ENCODE results near the gene ZBED4.

ZBED4 gene

DNA sequence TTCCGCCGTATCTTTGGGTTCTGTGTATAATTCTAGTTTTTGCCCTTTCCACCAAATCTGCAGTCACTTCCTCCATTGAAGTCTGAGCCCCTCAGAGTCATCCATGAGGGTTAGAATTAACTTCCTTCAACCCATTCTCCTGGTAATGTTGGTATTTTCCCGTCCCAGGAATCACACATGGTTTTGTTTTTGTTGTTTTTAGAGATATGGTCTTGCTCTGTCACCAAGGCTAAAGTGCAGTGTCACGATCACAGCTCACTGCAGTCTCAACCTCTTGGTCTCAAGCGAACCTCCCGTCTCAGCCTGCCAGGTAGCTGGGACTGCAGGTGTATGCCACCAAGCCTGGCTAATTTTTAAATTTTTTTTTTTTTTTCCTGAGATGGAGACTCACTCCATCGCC is 18.7 kb downstream of the ZBED4 start:
- H3K27ac ChIP-seq: no peak overlapping the region
- no peak for DNase-seq (ENCODE audit: low read depth, low spot score)

DNA sequence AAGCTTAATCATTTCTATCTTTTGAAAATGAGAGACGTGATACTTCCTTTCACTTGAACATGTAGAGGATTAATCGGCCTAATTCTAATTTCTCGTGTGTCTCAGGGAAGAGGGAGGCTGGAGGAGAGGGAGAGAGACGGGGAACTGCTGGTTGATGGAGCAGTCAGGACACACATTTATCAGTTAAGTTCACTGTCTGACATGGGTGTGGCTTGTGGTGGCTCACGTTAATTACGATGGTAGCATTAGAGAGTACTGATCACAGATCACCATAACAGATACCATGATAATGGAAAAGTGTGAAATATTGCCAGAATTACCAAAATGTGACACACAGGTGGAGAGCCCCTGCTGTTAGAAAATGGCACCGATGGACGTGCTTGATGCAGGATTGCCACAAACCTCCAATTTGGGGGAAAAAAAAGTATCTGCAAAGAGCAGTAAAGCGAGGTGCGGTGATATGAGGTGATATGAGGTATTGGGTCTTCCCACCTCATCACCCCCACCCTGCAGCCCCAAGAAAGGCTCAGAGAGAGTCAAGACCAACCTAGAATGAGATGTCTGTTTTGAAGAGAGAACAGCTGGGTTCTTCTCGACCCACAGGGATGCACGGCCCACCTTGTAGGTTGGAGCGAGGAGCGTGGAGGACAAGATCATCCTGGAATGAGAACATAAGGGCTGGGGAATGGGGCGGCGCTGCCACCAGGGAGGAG is 19.7 kb downstream of the ZBED4 start:
- H3K27ac ChIP-seq: no peak overlapping the region
- DNase-seq (ENCODE audit: low read depth, low spot score): no peak

DNA sequence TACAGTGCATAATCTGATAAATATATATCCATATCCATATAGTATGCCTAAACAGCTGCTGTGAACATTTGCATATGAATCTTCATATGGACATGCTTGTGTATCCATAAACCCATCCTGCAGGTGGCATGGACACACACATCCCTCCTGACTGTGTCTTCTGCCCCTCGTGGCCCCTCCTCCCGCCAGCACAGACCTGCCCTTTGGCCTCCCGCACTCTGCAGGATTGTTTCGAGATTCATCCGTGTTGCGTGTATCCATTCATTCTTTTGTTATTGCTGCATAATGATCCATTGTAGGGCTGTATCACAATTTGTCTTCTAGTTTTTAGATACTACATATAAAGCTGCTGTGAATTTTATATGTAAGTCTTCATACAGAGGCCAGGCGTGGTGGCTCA is 24.0 kb downstream of the ZBED4 start:
- no peak overlapping the region for H3K27ac ChIP-seq
- DNase-seq (ENCODE audit: low read depth, low spot score): no peak

DNA sequence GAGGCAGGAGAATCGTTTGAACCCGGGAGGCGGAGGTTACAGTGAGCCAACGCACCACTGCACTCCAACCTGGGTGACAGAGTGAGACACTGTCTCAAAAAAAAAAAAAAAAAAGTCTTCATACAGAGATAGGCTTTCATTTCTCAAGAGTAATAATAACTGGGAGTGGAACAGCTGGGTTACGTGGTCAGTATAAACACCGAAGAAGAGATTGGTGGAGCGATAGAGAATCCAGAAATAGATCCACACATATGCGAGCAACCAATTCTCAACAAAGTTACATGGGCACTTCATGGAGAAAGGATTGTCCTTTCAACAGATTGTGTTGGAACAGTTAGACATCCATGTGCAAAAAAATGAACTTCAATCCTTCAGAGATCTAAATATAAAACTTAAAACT is 24.6 kb downstream of the ZBED4 start:
- no peak overlapping the region for H3K27ac ChIP-seq
- DNase-seq (ENCODE audit: low read depth, low spot score): no peak

DNA sequence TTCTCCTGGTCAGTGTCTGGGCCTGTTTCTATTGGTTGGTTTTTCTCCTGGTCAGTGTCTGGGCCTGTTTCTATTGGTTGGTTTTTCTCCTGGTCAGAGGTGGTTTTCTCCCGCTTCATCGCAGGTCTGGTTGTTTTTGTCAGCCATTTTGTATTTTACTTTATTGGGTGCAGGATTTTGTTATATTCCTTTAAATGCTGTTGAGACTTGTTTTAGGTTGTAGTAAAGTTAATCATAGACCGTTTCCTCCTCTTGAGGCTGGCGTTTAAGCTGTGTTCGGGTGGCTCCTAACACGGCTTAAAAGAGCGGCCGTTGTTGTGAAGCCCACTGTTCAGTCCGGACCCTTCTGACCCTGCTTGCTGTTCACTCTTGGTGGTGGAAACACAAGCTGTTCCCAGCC is 26.2 kb downstream of the ZBED4 start:
- H3K27ac ChIP-seq: no peak overlapping the region
- DNase-seq (ENCODE audit: low read depth, low spot score): no peak

DNA sequence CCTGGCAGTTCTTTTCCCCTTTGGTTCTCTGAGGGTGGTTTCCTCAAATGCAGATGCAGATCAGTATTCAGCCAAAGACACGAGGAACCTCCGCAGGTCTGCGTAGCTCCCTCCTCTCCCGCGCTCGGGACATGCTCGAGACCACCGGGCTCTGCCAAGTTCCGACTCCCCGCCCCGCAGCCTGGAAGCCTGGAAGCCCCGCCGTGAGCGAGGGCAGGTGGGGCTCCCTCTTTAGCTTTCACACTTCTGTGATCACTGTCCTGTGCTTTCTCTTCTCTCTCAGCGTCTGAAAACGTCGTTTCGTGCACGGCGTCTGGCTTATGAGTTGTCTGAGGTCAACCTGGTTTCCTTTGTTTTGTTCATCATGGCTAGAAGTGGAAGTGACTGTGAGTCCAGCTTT is 26.6 kb downstream of the ZBED4 start:
- no peak for DNase-seq (ENCODE audit: low read depth, low spot score)

DNA sequence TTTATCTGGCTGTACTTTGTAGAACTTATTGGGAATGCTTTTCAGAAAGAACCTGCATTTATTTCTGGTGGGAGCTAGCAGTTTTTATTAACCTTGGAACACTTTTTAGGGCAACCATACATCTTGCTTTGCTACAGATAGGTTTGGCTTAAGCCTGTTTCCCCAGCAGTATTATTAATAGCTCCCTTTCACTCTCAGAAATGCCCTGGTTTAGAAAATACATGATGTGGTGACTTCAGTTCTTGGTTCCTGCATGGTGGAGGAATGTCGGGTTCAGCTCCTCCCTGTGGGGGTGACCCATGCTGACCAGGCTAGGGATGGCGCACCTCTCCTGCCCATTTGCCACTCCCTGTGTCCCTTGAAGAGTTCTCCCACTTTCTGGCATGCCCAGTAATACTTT is 28.2 kb downstream of the ZBED4 start:
- no peak for DNase-seq (ENCODE audit: low read depth, low spot score)
- no peak overlapping the region for H3K27ac ChIP-seq

More for the DNA sequence above, 26.6 kb downstream of the ZBED4 start:
- H3K27ac ChIP-seq: no peak overlapping the region

DNA sequence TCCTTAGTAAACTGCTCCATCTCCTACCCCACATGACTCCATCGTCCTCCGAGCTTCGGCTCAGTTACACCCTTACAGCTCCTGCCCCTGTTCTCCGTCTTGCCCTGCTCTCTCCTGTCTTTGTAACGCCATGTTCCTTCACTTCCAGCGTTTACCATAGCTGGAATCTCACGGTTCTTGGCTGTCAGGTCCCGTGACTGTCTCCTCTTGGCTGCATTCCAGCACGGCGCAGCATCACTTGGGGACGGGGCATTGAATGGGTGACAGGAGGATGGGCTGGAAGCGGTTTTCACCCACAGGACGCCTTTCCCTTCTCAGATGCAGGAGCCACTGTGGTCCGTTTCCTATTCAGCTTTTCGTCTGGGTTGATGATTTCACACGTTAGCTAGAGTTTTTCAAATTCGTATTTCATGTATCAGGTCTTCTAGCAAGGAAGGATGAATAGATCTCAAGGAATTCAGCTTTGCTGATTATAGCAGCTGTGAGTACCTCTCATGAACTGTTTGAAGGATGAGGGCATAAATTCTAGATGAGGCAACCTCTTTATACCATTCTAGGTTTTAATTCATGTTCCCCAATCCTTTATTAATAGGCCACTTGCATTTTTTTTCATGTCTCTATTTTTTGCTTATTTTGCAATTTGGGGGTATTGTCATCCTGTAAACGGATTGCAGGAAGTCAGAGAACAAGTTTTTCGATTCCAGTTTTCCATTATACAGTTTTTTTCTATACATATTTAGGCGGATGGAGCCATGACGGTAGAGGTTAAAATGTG is 29.1 kb downstream of the ZBED4 start:
- no peak overlapping the region for H3K27ac ChIP-seq
- DNase-seq (ENCODE audit: low read depth, low spot score): no peak

DNA sequence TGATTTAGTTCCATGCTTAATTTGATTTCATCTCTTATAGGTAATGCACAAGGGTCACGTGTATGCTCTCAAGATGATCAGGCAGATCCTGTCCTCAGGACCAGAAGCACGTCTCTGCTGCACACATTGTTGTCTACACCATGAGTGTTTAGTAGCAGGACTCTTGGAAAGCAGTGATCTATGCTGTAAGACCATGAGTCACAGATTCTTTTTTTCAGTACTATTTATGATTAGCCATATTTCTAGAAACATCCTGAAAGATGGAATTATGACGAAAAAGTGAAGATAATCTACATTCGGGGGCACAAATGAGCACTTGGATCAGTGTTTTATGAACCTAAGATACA is 29.6 kb downstream of the ZBED4 start:
- no peak for DNase-seq (ENCODE audit: low read depth, low spot score)

DNA sequence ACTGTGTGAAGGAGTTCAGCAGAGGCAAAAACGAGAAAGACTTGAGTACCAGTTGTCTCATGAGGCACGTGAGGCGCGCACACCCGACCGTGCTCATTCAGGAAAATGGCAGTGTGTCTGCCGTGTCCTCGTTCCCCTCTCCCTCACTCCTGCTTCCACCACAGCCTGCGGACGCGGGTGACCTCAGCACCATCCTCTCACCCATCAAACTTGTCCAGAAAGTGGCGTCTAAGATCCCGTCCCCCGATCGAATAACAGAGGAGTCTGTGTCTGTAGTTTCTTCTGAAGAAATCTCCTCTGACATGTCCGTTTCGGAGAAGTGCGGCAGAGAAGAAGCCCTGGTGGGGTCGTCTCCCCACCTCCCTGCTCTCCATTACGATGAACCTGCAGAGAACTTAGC is 30.4 kb downstream of the ZBED4 start:
- DNase-seq (ENCODE audit: low read depth, low spot score): no peak
- H3K27ac ChIP-seq: no peak overlapping the region

More for the DNA sequence above, 29.6 kb downstream of the ZBED4 start:
- no peak overlapping the region for H3K27ac ChIP-seq

DNA sequence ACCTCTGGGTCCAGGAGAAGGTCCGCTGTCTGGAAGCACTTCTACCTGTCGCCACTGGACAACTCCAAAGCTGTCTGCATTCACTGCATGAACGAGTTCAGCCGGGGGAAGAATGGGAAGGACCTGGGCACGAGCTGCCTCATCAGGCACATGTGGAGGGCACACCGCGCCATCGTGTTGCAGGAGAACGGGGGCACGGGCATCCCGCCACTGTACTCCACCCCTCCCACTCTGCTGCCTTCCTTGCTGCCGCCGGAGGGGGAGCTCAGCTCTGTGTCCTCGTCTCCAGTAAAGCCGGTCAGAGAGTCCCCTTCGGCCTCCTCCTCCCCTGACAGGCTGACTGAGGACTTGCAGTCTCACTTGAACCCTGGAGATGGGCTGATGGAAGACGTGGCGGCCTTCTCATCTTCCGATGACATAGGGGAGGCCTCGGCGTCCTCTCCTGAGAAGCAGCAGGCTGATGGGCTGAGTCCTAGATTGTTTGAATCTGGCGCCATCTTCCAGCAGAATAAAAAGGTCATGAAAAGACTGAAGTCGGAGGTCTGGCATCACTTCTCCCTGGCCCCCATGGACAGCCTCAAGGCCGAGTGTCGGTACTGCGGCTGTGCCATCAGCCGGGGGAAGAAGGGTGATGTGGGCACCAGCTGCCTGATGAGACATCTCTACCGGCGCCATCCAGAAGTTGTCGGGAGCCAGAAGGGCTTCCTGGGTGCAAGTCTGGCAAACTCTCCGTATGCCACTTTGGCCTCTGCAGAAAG is 31.0 kb downstream of the ZBED4 start:
- no peak for DNase-seq (ENCODE audit: low read depth, low spot score)
- no peak overlapping the region for H3K27ac ChIP-seq

DNA sequence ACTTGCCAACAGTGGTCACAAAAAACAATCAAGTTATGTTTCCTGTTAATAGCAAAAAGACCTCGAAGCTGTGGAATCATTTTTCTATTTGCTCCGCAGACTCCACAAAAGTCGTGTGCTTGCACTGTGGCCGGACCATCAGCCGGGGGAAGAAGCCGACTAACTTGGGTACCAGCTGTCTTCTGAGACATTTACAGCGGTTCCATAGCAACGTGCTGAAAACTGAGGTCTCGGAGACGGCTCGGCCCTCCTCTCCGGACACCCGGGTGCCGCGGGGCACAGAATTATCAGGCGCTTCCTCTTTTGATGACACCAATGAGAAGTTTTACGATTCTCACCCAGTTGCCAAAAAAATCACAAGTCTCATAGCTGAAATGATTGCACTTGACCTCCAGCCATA is 31.6 kb downstream of the ZBED4 start:
- DNase-seq (ENCODE audit: low read depth, low spot score): no peak
- H3K27ac ChIP-seq: no peak overlapping the region

DNA sequence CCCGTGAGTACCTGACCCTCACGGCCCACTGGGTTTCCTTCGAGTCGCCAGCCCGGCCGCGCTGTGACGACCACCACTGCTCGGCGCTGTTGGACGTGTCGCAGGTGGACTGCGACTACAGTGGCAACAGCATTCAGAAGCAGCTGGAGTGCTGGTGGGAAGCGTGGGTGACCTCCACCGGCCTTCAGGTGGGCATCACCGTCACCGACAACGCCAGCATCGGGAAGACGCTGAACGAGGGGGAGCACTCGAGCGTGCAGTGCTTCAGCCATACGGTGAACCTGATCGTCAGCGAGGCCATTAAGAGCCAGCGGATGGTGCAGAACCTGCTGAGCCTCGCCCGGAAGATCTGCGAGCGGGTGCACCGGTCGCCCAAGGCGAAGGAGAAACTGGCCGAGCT is 32.2 kb downstream of the ZBED4 start:
- no peak for DNase-seq (ENCODE audit: low read depth, low spot score)
- no peak overlapping the region for H3K27ac ChIP-seq

DNA sequence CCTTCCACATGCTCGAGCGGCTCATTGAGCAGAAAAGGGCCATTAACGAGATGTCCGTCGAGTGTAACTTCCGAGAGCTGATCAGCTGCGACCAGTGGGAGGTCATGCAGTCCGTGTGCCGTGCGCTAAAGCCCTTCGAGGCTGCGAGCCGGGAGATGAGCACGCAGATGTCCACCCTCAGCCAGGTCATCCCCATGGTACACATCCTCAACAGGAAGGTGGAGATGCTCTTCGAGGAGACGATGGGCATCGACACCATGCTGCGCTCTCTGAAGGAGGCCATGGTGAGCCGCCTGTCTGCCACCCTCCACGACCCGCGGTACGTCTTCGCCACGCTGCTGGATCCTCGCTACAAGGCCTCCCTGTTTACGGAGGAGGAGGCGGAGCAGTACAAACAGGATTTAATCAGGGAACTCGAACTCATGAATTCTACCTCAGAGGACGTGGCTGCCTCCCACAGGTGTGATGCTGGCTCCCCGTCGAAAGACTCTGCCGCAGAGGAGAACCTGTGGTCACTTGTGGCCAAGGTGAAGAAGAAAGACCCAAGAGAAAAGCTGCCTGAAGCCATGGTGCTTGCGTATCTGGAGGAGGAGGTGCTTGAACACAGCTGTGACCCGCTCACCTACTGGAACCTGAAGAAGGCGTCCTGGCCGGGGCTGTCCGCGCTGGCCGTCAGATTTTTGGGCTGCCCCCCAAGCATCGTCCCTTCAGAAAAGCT is 32.9 kb downstream of the ZBED4 start:
- no peak for DNase-seq (ENCODE audit: low read depth, low spot score)
- no peak overlapping the region for H3K27ac ChIP-seq

DNA sequence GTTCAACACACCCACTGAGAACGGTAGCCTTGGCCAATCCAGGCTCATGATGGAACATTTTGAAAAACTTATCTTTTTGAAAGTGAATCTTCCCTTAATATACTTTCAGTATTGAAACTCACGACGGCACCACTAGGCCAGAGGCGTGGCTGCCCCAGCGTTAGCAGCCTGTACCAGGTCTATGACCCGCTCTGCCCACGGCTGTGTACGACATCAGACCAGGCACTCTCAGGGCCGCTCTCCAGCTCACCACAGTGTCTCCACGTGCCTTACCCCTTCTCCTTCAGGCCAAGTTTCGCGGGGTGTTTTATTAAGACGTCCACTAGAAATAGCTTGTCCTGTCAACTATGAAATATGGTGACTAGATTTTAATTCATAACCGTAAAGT is 33.4 kb downstream of the ZBED4 start:
- DNase-seq (ENCODE audit: low read depth, low spot score): no peak
- H3K27ac ChIP-seq: no peak overlapping the region

DNA sequence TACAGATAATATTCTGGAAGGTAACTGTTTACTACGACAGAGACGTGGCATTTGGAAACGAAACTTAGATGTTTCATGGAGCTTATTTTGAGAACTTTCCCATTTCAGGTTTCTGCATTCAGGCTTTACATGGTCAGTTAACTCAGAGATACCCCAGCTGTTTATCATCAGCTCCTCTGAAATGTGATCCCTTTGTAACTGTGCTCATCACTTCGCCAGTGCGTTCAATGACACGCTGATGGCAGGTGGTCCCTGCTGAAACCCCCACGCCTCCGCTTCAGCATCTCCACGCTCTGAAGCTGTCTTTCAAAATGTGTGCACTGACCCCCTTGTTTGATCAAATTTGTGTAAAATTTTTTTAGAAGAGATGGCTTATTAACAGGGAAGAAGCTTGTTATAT is 34.1 kb downstream of the ZBED4 start:
- DNase-seq (ENCODE audit: low read depth, low spot score): no peak
- H3K27ac ChIP-seq: no peak overlapping the region

DNA sequence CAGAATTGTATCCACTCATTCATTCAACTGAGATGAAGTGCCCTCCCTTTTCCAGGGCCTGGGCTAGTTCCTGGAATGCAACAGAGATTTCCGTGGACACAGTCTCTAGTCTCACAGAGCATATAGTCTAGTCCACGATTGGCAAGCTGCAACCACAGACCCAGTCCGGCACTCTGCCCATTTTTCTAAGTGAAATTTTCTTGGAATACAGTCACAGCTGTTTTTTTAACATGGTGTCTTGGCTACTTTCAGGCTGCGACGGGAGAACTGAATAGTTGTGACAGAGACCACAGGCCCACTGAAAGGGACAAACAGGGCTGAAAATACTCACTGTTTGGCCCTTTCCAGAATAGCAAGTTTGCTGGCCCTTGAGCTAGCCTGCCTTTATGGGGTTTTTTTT is 35.4 kb downstream of the ZBED4 start:
- H3K27ac ChIP-seq: no peak overlapping the region
- no peak for DNase-seq (ENCODE audit: low read depth, low spot score)

DNA sequence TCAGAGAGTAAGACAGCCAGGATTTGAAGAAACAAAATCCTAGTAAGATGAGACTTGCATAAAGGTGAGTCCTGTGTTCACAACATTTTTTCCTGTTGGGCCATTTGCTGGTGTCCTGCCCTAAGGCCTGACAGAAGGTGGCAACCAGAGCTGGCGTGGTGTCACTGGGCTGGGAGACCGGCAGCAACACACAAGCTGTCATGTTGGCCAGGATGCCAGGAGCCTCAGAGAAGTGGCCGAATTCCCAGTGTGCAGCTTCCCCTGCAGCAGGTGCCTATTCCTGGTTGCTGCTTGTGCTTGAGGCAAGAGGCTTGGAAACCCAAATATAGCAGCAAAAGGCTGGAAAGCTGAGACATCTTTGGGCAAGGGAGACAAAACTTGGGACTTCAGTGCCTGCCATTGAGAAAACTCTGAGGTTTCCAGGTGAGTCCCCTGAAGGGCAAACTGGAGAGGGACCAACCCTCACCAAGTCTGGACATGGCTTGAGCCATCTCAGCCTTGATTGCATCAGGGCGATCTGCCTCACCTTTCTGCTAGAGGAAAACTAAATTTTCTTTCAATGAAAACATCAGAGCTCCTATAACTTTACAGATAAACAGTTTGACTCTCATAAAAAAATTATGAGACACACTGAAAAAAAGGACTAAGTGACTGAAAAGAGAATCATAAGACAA is 38.7 kb downstream of the ZBED4 start:
- no peak overlapping the region for H3K27ac ChIP-seq
- DNase-seq (ENCODE audit: low read depth, low spot score): no peak

DNA sequence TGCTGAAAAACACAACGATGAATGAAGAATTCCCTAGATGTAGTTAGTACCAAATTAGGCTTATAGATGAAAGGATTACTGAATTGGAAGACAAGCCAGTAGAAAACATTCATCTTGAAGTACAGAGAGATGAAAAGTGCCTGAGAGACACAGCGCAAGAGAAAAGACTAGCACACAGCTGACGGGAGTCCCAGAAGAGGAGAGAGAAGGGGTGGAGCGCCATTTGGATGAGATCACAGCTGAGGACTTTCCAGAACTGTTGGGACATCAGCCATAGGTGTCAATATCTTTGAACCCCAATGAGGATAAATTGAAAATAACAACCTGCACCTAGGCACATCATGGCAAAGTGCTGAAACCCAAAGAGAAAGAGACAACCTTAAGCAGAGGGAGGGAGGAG is 39.4 kb downstream of the ZBED4 start:
- no peak overlapping the region for H3K27ac ChIP-seq

DNA sequence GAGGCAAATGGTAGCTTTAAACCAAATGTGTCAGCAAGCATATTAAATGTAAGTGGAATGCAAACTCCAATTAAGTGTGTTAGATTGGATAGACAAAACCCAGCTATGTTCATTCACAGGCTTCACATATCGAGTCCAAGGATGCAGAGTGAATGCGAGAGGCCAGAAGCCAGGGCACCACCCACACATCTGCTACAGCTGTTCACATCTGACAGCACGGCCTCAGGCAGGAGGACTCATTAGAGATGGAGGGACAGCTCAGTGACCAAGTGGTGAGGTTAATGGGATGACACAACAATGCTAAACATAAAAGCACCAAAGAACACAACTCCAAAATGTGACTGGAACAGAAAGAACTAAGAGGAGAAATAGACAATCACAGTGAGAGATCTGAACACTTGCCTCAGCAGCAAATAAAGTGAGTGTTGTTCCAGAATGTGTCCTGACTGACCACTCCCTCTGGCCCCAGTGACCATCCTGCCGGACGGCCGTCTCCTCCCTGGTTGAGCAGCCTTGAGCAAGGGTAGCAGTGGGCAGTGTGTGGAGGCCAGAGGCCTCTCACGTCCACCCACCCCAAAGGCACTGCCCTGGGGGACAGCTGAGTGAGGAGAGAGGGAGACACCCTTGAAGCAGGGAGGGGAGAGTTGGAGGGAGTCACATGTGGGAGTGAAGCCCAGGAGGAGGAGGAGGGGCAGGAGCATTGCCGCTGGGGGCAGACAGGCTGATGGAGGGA is 40.8 kb downstream of the ZBED4 start:
- DNase-seq (ENCODE audit: low read depth, low spot score): no peak

More for the DNA sequence above, 39.4 kb downstream of the ZBED4 start:
- DNase-seq (ENCODE audit: low read depth, low spot score): no peak

More for the DNA sequence above, 40.8 kb downstream of the ZBED4 start:
- no peak overlapping the region for H3K27ac ChIP-seq
